HEK293 (cell line): ENCODE measurements around the gene RBM45.

Experiments
- HOXA7 ChIP-seq: sonication (generic); formaldehyde crosslinking; IDR thresholded peaks from 2 replicates; pipeline ENCODE4 v1.8.1; 2022; ENCODE audit warnings: missing genetic modification reagents, borderline replicate concordance
- PRDM2 ChIP-seq: fragments of 450-650 bp; formaldehyde crosslinking; IDR thresholded peaks from 2 replicates; pipeline ENCODE4 v1.5.1; 2016; ENCODE audit warnings: missing biosample characterization, missing genetic modification characterization, borderline replicate concordance
- PRDM6 ChIP-seq: fragments of 450-650 bp; formaldehyde crosslinking; IDR thresholded peaks from 2 replicates; pipeline ENCODE4 v1.5.1; 2017; ENCODE audit warnings: missing biosample characterization, missing genetic modification characterization
- ZBTB10 ChIP-seq: fragments of 450-650 bp; formaldehyde crosslinking; IDR thresholded peaks from 2 replicates; pipeline ENCODE4 v1.5.1; 2016; ENCODE audit warnings: missing biosample characterization, missing genetic modification characterization
- ZBTB20 ChIP-seq: fragments of 450-650 bp; formaldehyde crosslinking; IDR thresholded peaks from 2 replicates; pipeline ENCODE4 v1.5.1; 2016; ENCODE audit warnings: missing biosample characterization, missing genetic modification characterization
- ZFP3 ChIP-seq: fragments of 450-650 bp; formaldehyde crosslinking; IDR thresholded peaks from 2 replicates; pipeline ENCODE4 v1.5.1; 2016; ENCODE audit warnings: low read depth, missing biosample characterization, missing genetic modification characterization
- ZNF133 ChIP-seq: fragments of 450-650 bp; formaldehyde crosslinking; IDR thresholded peaks from 2 replicates; pipeline ENCODE4 v1.5.1; 2016; ENCODE audit warnings: missing biosample characterization, missing genetic modification characterization
- ZNF148 ChIP-seq: fragments of 450-650 bp; formaldehyde crosslinking; IDR thresholded peaks from 2 replicates; pipeline ENCODE4 v1.5.0; 2017; ENCODE audit warnings: missing biosample characterization, missing genetic modification characterization, borderline replicate concordance
- ZNF157 ChIP-seq: fragments of 450-650 bp; formaldehyde crosslinking; IDR thresholded peaks from 2 replicates; pipeline ENCODE4 v1.5.1; 2016; ENCODE audit warnings: missing biosample characterization, missing genetic modification characterization
- ZNF169 ChIP-seq: fragments of 450-650 bp; formaldehyde crosslinking; IDR thresholded peaks from 2 replicates; pipeline ENCODE4 v1.5.1; 2016; ENCODE audit warnings: missing biosample characterization, missing genetic modification characterization
- ZNF221 ChIP-seq: fragments of 450-650 bp; formaldehyde crosslinking; IDR thresholded peaks from 2 replicates; pipeline ENCODE4 v1.5.1; 2017; ENCODE audit warnings: missing biosample characterization, missing genetic modification characterization, borderline replicate concordance
- ZNF24 ChIP-seq: fragments of 450-650 bp; formaldehyde crosslinking; IDR thresholded peaks from 2 replicates; pipeline ENCODE4 v1.5.1; 2016; ENCODE audit warnings: missing biosample characterization, missing genetic modification characterization
- ZNF280D ChIP-seq: fragments of 450-650 bp; formaldehyde crosslinking; IDR thresholded peaks from 2 replicates; pipeline ENCODE4 v1.5.1; 2016; ENCODE audit warnings: missing biosample characterization, missing genetic modification characterization
- ZNF292 ChIP-seq: fragments of 450-650 bp; formaldehyde crosslinking; IDR thresholded peaks from 2 replicates; pipeline ENCODE4 v1.5.1; 2016; ENCODE audit warnings: low read depth, missing biosample characterization, missing genetic modification characterization, borderline replicate concordance
- ZNF311 ChIP-seq: fragments of 450-650 bp; formaldehyde crosslinking; IDR thresholded peaks from 2 replicates; pipeline ENCODE4 v1.5.1; 2017; ENCODE audit warnings: missing biosample characterization, missing genetic modification characterization, borderline replicate concordance
- ZNF37A ChIP-seq: fragments of 450-650 bp; IDR thresholded peaks from 2 replicates; pipeline ENCODE4 v1.5.1; 2018; ENCODE audit warnings: missing biosample characterization, missing genetic modification characterization
- ZNF514 ChIP-seq: fragments of 450-650 bp; formaldehyde crosslinking; IDR thresholded peaks from 2 replicates; pipeline ENCODE4 v1.5.1; 2016; ENCODE audit warnings: missing biosample characterization, missing genetic modification characterization
- ZNF529 ChIP-seq: fragments of 450-650 bp; formaldehyde crosslinking; IDR thresholded peaks from 2 replicates; pipeline ENCODE4 v1.5.1; 2017; ENCODE audit warnings: missing genetic modification characterization, missing biosample characterization; ENCODE audit not compliant: insufficient replicate concordance
- ZNF76 ChIP-seq: fragments of 450-650 bp; formaldehyde crosslinking; IDR thresholded peaks from 2 replicates; pipeline ENCODE4; 2016; ENCODE audit warnings: low read depth, missing biosample characterization, missing genetic modification characterization, borderline replicate concordance

RBM45 gene

DNA sequence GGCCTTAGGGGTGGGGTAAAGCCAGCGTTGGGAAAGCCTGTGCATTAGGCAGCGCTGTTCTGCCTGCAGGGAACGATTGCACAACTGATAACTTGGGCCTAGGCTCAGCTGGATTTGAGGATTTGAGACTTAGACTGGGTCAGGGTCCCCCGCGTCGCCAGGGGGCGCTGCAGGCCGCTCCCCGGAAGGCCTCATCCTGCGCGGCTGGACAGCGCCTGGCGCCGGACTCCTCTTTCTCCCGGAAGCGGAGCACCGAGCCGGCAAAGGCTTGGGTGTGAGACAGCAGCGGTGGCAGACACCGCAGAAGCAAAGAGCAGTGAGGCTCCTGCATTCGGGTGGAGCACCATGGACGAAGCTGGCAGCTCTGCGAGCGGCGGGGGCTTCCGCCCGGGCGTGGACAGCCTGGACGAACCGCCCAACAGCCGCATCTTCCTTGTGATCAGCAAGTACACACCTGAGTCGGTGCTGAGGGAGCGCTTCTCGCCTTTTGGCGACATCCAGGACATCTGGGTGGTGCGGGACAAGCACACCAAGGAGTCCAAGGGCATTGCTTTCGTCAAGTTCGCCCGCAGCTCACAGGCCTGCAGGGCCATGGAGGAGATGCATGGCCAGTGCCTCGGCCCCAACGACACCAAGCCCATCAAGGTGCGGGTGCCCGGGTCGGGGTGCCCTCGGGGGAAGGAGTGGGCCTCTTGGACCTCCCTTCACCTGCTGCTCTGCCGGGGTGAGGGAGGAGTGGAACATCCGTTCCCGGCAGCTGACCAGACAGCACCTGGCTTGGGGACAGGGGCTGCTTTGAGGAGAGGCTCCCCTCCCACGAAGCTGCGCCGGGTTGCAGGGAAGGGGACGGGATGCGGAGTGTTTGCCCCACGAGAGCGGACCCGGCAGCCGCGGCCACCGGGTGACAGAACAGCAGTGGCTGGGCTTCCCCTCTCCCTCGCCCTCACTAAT lies at the start of gene RBM45 (continued):
- TF ChIP-seq ZNF148 (no peak), ZNF311 (tag by site-specific recombination) (no peak), ZNF133 (no peak), ZNF37A (tag by site-specific recombination) (no peak), ZNF221 (tag by site-specific recombination) (no peak), PRDM6 (tag by site-specific recombination) (no peak), ZBTB10 (tag by site-specific recombination) (no peak), ZNF280D (no peak), HOXA7 (CRISPR knock-in tag) (no peak), PRDM2 (no peak), ZNF292 (tag by site-specific recombination) (no peak), ZFP3 (tag by site-specific recombination) (no peak), ZNF24 (tag by site-specific recombination) (peak; percentile 71; the same call in 1 of the 2 replicates), ZNF157 (tag by site-specific recombination) (no peak), ZBTB20 (peak; percentile 30; the same call in 1 of the 2 replicates), ZNF514 (tag by site-specific recombination) (no peak), ZNF169 (tag by site-specific recombination) (no peak), ZNF76 (tag by site-specific recombination) (peak; percentile 55; the same call in 1 of the 2 replicates), ZNF529 (tag by site-specific recombination) (no peak)
